ENCODE measurements around the gene FRMD4A.

DNA sequence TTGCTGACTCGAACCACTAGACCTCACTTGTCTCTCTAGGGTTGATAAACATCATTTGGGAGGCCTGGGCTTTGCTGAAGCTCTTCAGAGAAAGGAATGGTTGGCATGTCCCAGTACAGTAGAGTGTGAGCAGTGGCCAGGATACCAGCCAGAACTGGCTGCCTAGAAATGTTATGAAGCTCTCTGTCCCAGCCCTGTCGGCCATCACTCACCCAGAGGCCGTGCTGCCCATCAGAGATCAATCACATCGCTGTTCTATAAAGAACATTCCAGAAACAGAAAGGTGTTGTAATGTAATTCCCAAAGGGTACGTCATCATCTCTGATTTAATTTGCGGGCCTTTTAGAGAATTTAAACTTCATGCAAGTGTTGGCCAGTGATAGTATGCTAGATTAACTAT lies 632.5 kb downstream of the FRMD4A start:
- no peak for TF ChIP-seq POLR2A (IDR thresholded peaks at IDR 0.05)
- TF ChIP-seq, protein P1, sequence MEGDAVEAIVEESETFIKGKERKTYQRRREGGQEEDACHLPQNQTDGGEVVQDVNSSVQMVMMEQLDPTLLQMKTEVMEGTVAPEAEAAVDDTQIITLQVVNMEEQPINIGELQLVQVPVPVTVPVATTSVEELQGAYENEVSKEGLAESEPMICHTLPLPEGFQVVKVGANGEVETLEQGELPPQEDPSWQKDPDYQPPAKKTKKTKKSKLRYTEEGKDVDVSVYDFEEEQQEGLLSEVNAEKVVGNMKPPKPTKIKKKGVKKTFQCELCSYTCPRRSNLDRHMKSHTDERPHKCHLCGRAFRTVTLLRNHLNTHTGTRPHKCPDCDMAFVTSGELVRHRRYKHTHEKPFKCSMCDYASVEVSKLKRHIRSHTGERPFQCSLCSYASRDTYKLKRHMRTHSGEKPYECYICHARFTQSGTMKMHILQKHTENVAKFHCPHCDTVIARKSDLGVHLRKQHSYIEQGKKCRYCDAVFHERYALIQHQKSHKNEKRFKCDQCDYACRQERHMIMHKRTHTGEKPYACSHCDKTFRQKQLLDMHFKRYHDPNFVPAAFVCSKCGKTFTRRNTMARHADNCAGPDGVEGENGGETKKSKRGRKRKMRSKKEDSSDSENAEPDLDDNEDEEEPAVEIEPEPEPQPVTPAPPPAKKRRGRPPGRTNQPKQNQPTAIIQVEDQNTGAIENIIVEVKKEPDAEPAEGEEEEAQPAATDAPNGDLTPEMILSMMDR (IDR thresholded peaks at IDR 0.05 in 4 of 5, conservative IDR thresholded peaks at IDR 0.05 in 1 of 5): no peak
